HCT116 (cell line): Measurements from ENCODE around the gene RWDD3. TPM values are rescaled to one million over a fixed set of nuclear protein-coding genes. Genes with fewer than 3 reads are reported as not detected.

Source experiments
- ATAC-seq: fragments of 200-7000 bp; cut with Tn5 transposase; 2 replicates; pipeline ENCODE4 v1.9.1; 2020; ENCODE audit warnings: mild to moderate bottlenecking, moderate library complexity
- BruUV-seq: library from RNA; stranded (reverse); fragments of 400-500 nt; replicated peaks from 2 replicates; lab custom pipeline; 2021; lab: Mats Ljungman, UMichigan
- CTCF ChIA-PET: fragments of 300-600 bp; sonication (Branson Sonifier 250); formaldehyde crosslinking; loops from one replicate; lab custom pipeline; 2021; ENCODE audit warnings: antibody characterized with exemption; lab: Charles Lee
- POLR2A ChIA-PET: fragments of 300-600, 350-600 bp; sonication (Branson Sonifier 250); formaldehyde crosslinking; loops from one replicate; lab custom pipeline; 2021; ENCODE audit warnings: antibody characterized with exemption; lab: Charles Lee
- RAD21 ChIA-PET, 2 experiments: fragments of 300-600 bp; sonication (Branson Sonifier 250); formaldehyde crosslinking; loops; one replicate each; lab custom pipeline; 2023; ENCODE audit warnings: low total read pairs in 2 of 2; ENCODE audit not compliant: uncharacterized antibody in 2 of 2, unreplicated experiment in 2 of 2, low non-redundant PET in 1 of 2; lab: Charles Lee
- DNase-seq: peaks from one replicate; pipeline ENCODE4 v3.0.0-alpha.2; 2010; ENCODE audit warnings: low read depth, low spot score
- H2AFZ ChIP-seq: fragments of 200-600 bp; shearing (Covaris generic), sonication (generic); 2 replicates; pipeline ENCODE4 v1.6.1; 2017; ENCODE audit warnings: low read depth, mixed run types, mixed read lengths, antibody characterized with exemption, low read length; ENCODE audit not compliant: poor library complexity, severe bottlenecking
- H3K27ac ChIP-seq: 2 replicates; pipeline ENCODE4 v1.5.1; 2012; ENCODE audit warnings: low read depth, low read length
- H3K27me3 ChIP-seq: fragments of 200-600 bp; sonication (generic); 2 replicates; pipeline ENCODE4 v1.6.1; 2016; ENCODE audit warnings: mixed run types, low read length, mixed read lengths; ENCODE audit not compliant: insufficient read depth
- H3K36me3 ChIP-seq, 2 experiments: fragments of 200-500 bp in 1 of 2; fragments of 200-600 bp in 1 of 2; sonication (Bioruptor generic) in 1 of 2; sonication (generic) in 1 of 2; 2 replicates each; pipeline versions ENCODE4 v1.5.1 to v1.6.1; 2014 to 2016; ENCODE audit warnings: low read length in 2 of 2, inconsistent platforms in 1 of 2, mixed read lengths in 1 of 2, mixed run types in 1 of 2; ENCODE audit not compliant: insufficient read depth in 2 of 2, control insufficient read depth in 1 of 2
- H3K4me1 ChIP-seq, 2 experiments: fragments of 200-600 bp in 1 of 2; sonication (generic) in 1 of 2; 2 replicates each; pipeline versions ENCODE4 v1.5.1 to v1.6.1; 2012 to 2017; ENCODE audit warnings: low read length in 2 of 2, inconsistent platforms in 1 of 2, mild to moderate bottlenecking in 1 of 2, mixed read lengths in 1 of 2, mixed run types in 1 of 2, moderate library complexity in 1 of 2; ENCODE audit not compliant: insufficient read depth in 2 of 2, control insufficient read depth in 1 of 2
- H3K4me2 ChIP-seq: fragments of 200-600 bp; sonication (generic); 2 replicates; pipeline ENCODE4 v1.6.1; 2017; ENCODE audit warnings: mixed run types, low read length, mixed read lengths
- H3K4me3 ChIP-seq, 2 experiments: fragments of 200-600 bp in 1 of 2; sonication (generic) in 1 of 2; replicated peaks in 1 of 2; 2 replicates each; pipeline ENCODE4 v1.5.1; 2011 to 2016; ENCODE audit warnings: low read length in 2 of 2, control low read depth in 1 of 2, low read depth in 1 of 2, mild to moderate bottlenecking in 1 of 2, mixed read lengths in 1 of 2, mixed run types in 1 of 2
- H3K79me2 ChIP-seq: fragments of 200-600 bp; sonication (generic); 2 replicates; pipeline ENCODE4 v1.6.1; 2017; ENCODE audit warnings: mild to moderate bottlenecking, mixed run types, low read length, moderate library complexity, mixed read lengths; ENCODE audit not compliant: insufficient read depth
- H3K9ac ChIP-seq: fragments of 200-600 bp; sonication (generic); 2 replicates; pipeline ENCODE4 v1.6.1; 2016; ENCODE audit warnings: low read length, mixed read lengths
- H3K9me2 ChIP-seq: fragments of 200-600 bp; sonication (generic), shearing (Covaris generic); 2 replicates; pipeline ENCODE4 v1.6.1; 2017; ENCODE audit warnings: mixed run types, mild to moderate bottlenecking, moderate library complexity; ENCODE audit not compliant: insufficient read depth
- H3K9me3 ChIP-seq, 2 experiments: fragments of 200-500 bp in 1 of 2; fragments of 200-600 bp in 1 of 2; sonication (Bioruptor generic) in 1 of 2; sonication (generic) in 1 of 2; 2 replicates each; pipeline ENCODE4 v1.6.1; 2014 to 2017; ENCODE audit warnings: low read length in 2 of 2, mixed read lengths in 2 of 2, inconsistent platforms in 1 of 2, low read depth in 1 of 2, mild to moderate bottlenecking in 1 of 2, mixed run types in 1 of 2, moderate library complexity in 1 of 2; ENCODE audit not compliant: control insufficient read depth in 1 of 2, insufficient read depth in 1 of 2
- H4K20me1 ChIP-seq: fragments of 200-600 bp; sonication (generic), shearing (Covaris generic); 2 replicates; pipeline ENCODE4 v1.6.1; 2017; ENCODE audit warnings: mixed run types, mild to moderate bottlenecking, moderate library complexity; ENCODE audit not compliant: insufficient read depth
- EGR1 ChIP-seq: IDR thresholded peaks from 2 replicates; pipeline ENCODE4 v1.6.1; 2012; ENCODE audit warnings: low read depth
- ELF1 ChIP-seq: IDR thresholded peaks from 2 replicates; pipeline ENCODE4 v1.6.1; 2012; ENCODE audit warnings: low read depth, borderline replicate concordance
- EZH2phosphoT487 ChIP-seq: fragments of 200-600 bp; IDR thresholded peaks from 2 replicates; pipeline ENCODE4 v1.6.1; 2018; ENCODE audit warnings: antibody characterized with exemption, borderline replicate concordance
- FOSL1 ChIP-seq: IDR thresholded peaks from 2 replicates; pipeline ENCODE4 v1.6.1; 2012; ENCODE audit warnings: low read depth
- JUND ChIP-seq: IDR thresholded peaks from 2 replicates; pipeline ENCODE4 v1.6.1; 2012
- POLR2A ChIP-seq: IDR thresholded peaks from 2 replicates; pipeline ENCODE4 v1.7.0; 2011; ENCODE audit warnings: borderline replicate concordance; ENCODE audit not compliant: insufficient read depth, insufficient read length; ENCODE audit errors: extremely low read depth
- SIN3A ChIP-seq: IDR thresholded peaks from 2 replicates; pipeline ENCODE4 v1.6.1; 2012; ENCODE audit warnings: low read depth
- TCF7L2 ChIP-seq: IDR thresholded peaks from 2 replicates; pipeline ENCODE4 v1.7.0; 2011; ENCODE audit warnings: borderline replicate concordance, inconsistent platforms; ENCODE audit not compliant: insufficient read depth, insufficient read length; ENCODE audit errors: extremely low read depth
- YY1 ChIP-seq: IDR thresholded peaks from 2 replicates; pipeline ENCODE4 v1.6.1; 2011; ENCODE audit warnings: low read length, low read depth, moderate library complexity, mild to moderate bottlenecking; ENCODE audit not compliant: insufficient replicate concordance; ENCODE audit errors: extremely low read depth
- ZFX ChIP-seq: fragments of 450-650 bp; IDR thresholded peaks from 2 replicates; pipeline ENCODE4 v1.6.1; 2017
- ZNF274 ChIP-seq: fragments of 200-500 bp; sonication (Bioruptor generic); IDR thresholded peaks from 2 replicates; pipeline ENCODE4 v1.6.1; 2014; ENCODE audit warnings: mild to moderate bottlenecking, low read depth, low read length, inconsistent platforms
- intact Hi-C: fragments of 100-400 bp; cut with micrococcal nuclease; formaldehyde crosslinking; loops from 2 replicates; pipeline ENCODE4 v1.10.0; 2022
- total RNA-seq: library from RNA; stranded (reverse); gene quantifications from one replicate; pipeline ENCODE4 v1.2.1, GENCODE V29; 2021; ENCODE audit not compliant: unreplicated experiment
- TF ChIP-seq, protein P1 (sequence below): IDR thresholded peaks from 2 replicates; pipeline ENCODE4 v1.6.1; 2011; ENCODE audit warnings: mild to moderate bottlenecking, low read length, moderate library complexity; ENCODE audit not compliant: insufficient replicate concordance; ENCODE audit errors: extremely low read depth
- TF ChIP-seq, protein P2 (sequence below): IDR thresholded peaks from 2 replicates; pipeline ENCODE4 v1.6.1; 2012; ENCODE audit warnings: low read depth
- TF ChIP-seq, protein P3 (sequence below): IDR thresholded peaks from 2 replicates; pipeline ENCODE4 v1.6.1; 2012
- TF ChIP-seq, protein P4 (sequence below), 3 experiments: fragments of 200-600 bp in 1 of 3; sonication (generic) in 1 of 3; IDR thresholded peaks in 2 of 3; conservative IDR thresholded peaks in 1 of 3; 2 replicates each; pipeline ENCODE4 v1.5.1; 2012 to 2017; ENCODE audit warnings: low read depth in 2 of 3, low read length in 2 of 3, antibody characterized with exemption in 1 of 3, borderline replicate concordance in 1 of 3, control low read depth in 1 of 3, mild to moderate bottlenecking in 1 of 3, mixed read lengths in 1 of 3, mixed run types in 1 of 3, moderate library complexity in 1 of 3; ENCODE audit not compliant: insufficient read depth in 1 of 3

The RWDD3 gene
- total RNA-seq, 1 experiment from 2014 or later: 12.4 TPM

DNA sequence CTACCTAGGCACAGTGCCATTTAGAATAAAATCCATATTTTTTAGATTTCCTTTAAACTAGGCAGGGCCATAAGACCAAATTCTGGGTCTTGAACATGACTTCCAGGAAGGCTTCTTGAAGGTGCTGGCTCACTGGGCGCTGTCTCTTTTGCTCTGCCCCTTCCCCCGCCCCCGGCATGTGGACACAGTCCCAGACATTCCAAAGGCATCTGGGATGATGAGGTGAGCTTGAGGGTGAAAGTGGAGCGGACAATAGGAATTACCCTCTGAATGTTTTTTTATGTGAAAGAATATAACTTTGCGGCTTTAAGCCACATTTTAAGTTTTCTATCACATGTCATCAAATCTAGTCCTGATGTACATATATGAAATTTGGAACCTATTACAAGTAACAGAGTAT lies 29.4 kb downstream of the RWDD3 start:
- DNase-seq: no peak
- Histone ChIP-seq H3K9ac (no peak overlapping the region), H3K9me2 (0 out of 2 replicates have a peak, but pooled peaks cover 4% of the 10 kb centered on the region), H3K27me3 (no peaks in the 10 kb centered on the region), H3K79me2 (no peaks in the 10 kb centered on the region), H3K27ac (no peak overlapping the region), H3K4me1 (no peaks in the 10 kb centered on the region), H3K4me2 (no peak overlapping the region), H3K36me3 (no peaks in the 10 kb centered on the region; a peak in 1 of 4 replicates), H3K9me3 (no peaks in the 10 kb centered on the region), H3K4me3 (no peak overlapping the region), H2AFZ (no peak overlapping the region)
- intact Hi-C loops: no loop called here
- ATAC-seq: no peak
- no TSS peak for BruUV-seq
- RAD21 ChIA-PET: no interaction called here
- POLR2A ChIA-PET: no interaction called here
- no peak for TF ChIP-seq ELF1
- no peak for TF ChIP-seq POLR2A
- TF ChIP-seq, protein P1, sequence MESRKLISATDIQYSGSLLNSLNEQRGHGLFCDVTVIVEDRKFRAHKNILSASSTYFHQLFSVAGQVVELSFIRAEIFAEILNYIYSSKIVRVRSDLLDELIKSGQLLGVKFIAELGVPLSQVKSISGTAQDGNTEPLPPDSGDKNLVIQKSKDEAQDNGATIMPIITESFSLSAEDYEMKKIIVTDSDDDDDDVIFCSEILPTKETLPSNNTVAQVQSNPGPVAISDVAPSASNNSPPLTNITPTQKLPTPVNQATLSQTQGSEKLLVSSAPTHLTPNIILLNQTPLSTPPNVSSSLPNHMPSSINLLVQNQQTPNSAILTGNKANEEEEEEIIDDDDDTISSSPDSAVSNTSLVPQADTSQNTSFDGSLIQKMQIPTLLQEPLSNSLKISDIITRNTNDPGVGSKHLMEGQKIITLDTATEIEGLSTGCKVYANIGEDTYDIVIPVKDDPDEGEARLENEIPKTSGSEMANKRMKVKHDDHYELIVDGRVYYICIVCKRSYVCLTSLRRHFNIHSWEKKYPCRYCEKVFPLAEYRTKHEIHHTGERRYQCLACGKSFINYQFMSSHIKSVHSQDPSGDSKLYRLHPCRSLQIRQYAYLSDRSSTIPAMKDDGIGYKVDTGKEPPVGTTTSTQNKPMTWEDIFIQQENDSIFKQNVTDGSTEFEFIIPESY: no peak
- TF ChIP-seq ZNF274: no peak
- TF ChIP-seq EGR1: no peak
- TF ChIP-seq FOSL1: no peak
- TF ChIP-seq YY1: no peak
- TF ChIP-seq, protein P2, sequence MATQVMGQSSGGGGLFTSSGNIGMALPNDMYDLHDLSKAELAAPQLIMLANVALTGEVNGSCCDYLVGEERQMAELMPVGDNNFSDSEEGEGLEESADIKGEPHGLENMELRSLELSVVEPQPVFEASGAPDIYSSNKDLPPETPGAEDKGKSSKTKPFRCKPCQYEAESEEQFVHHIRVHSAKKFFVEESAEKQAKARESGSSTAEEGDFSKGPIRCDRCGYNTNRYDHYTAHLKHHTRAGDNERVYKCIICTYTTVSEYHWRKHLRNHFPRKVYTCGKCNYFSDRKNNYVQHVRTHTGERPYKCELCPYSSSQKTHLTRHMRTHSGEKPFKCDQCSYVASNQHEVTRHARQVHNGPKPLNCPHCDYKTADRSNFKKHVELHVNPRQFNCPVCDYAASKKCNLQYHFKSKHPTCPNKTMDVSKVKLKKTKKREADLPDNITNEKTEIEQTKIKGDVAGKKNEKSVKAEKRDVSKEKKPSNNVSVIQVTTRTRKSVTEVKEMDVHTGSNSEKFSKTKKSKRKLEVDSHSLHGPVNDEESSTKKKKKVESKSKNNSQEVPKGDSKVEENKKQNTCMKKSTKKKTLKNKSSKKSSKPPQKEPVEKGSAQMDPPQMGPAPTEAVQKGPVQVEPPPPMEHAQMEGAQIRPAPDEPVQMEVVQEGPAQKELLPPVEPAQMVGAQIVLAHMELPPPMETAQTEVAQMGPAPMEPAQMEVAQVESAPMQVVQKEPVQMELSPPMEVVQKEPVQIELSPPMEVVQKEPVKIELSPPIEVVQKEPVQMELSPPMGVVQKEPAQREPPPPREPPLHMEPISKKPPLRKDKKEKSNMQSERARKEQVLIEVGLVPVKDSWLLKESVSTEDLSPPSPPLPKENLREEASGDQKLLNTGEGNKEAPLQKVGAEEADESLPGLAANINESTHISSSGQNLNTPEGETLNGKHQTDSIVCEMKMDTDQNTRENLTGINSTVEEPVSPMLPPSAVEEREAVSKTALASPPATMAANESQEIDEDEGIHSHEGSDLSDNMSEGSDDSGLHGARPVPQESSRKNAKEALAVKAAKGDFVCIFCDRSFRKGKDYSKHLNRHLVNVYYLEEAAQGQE: no peak
- no peak for TF ChIP-seq TCF7L2
- no peak for TF ChIP-seq SIN3A
- TF ChIP-seq, protein P3, sequence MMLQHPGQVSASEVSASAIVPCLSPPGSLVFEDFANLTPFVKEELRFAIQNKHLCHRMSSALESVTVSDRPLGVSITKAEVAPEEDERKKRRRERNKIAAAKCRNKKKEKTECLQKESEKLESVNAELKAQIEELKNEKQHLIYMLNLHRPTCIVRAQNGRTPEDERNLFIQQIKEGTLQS: no peak
- no peak for TF ChIP-seq EZH2phosphoT487
- TF ChIP-seq JUND: no peak
- TF ChIP-seq, protein P4, sequence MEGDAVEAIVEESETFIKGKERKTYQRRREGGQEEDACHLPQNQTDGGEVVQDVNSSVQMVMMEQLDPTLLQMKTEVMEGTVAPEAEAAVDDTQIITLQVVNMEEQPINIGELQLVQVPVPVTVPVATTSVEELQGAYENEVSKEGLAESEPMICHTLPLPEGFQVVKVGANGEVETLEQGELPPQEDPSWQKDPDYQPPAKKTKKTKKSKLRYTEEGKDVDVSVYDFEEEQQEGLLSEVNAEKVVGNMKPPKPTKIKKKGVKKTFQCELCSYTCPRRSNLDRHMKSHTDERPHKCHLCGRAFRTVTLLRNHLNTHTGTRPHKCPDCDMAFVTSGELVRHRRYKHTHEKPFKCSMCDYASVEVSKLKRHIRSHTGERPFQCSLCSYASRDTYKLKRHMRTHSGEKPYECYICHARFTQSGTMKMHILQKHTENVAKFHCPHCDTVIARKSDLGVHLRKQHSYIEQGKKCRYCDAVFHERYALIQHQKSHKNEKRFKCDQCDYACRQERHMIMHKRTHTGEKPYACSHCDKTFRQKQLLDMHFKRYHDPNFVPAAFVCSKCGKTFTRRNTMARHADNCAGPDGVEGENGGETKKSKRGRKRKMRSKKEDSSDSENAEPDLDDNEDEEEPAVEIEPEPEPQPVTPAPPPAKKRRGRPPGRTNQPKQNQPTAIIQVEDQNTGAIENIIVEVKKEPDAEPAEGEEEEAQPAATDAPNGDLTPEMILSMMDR (IDR thresholded peaks at IDR 0.05 in 2 of 3, conservative IDR thresholded peaks at IDR 0.05 in 1 of 3; ENCODE audit: borderline replicate concordance in 1 of 3, insufficient read depth in 1 of 3, low read depth in 2 of 3, low read length in 2 of 3): no peak
- no peak for TF ChIP-seq ZFX
- TF ChIP-seq, all 23 proteins: peak for 0
- H4K20me1 ChIP-seq: no peaks in the 10 kb centered on the region
- CTCF ChIA-PET: no interaction called here
